ENCODE results near the gene PADI1. TPM values are rescaled to one million over a fixed set of nuclear protein-coding genes. Genes with fewer than 3 reads are reported as not detected.

The PADI1 gene
- total and polyA plus RNA-seq, 2 donors (not counting 1 experiment from before 2014, with no cell fraction given), result not detected

- no peaks in the 10 kb centered on the region for H3K79me2 ChIP-seq (ENCODE audit: control insufficient read depth, insufficient read depth, low read length)
- Mint-ChIP-seq H3K27me3 (peaks cover 8% of the 10 kb centered on the region), H3K27ac (no peak overlapping the region), H3K4me1 (no peaks in the 10 kb centered on the region), H3K9me3 (ENCODE audit: insufficient read depth) (no peaks in the 10 kb centered on the region), H3K4me3 (no peak overlapping the region)
- CTCF ChIA-PET, result no interaction called here
- no peak overlapping the region for H3K9ac ChIP-seq (ENCODE audit: low read length)
- TF ChIP-seq EZH2 (IDR thresholded peaks at IDR 0.05; ENCODE audit: borderline replicate concordance, insufficient read depth, low read depth, low read length, poor library complexity, severe bottlenecking), result no peak
- TF ChIP-seq, protein P1, sequence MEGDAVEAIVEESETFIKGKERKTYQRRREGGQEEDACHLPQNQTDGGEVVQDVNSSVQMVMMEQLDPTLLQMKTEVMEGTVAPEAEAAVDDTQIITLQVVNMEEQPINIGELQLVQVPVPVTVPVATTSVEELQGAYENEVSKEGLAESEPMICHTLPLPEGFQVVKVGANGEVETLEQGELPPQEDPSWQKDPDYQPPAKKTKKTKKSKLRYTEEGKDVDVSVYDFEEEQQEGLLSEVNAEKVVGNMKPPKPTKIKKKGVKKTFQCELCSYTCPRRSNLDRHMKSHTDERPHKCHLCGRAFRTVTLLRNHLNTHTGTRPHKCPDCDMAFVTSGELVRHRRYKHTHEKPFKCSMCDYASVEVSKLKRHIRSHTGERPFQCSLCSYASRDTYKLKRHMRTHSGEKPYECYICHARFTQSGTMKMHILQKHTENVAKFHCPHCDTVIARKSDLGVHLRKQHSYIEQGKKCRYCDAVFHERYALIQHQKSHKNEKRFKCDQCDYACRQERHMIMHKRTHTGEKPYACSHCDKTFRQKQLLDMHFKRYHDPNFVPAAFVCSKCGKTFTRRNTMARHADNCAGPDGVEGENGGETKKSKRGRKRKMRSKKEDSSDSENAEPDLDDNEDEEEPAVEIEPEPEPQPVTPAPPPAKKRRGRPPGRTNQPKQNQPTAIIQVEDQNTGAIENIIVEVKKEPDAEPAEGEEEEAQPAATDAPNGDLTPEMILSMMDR (IDR thresholded peaks at IDR 0.05), result no peak
- no peak overlapping the region for H2AFZ ChIP-seq (ENCODE audit: insufficient read depth, low read depth, low read length, poor library complexity, severe bottlenecking)
- H3K4me3 ChIP-seq (ENCODE audit: control extremely low read depth in 1 of 5, extremely low read depth in 1 of 5, insufficient read depth in 1 of 5, low read depth in 2 of 5, low read length in 4 of 5), result no peak overlapping the region
- intact Hi-C loops (cut with micrococcal nuclease), result no loop called here
- DNase-seq (no peak), ATAC-seq (ENCODE audit: low read depth) (no peak)
- H3K4me1 ChIP-seq (ENCODE audit: control insufficient read depth in 2 of 2, insufficient read depth in 2 of 2, low read length in 2 of 2), result no peaks in the 10 kb centered on the region
- 85% methylated on average over 4 of the region's 4 CpGs for WGBS (ENCODE audit: insufficient coverage)
- no peaks in the 10 kb centered on the region for H3K9me3 ChIP-seq (ENCODE audit: control extremely low read depth in 1 of 3, control insufficient read depth in 2 of 3, insufficient read depth in 1 of 3, low read length in 2 of 3)
- no peaks in the 10 kb centered on the region for H4K20me1 ChIP-seq (ENCODE audit: control insufficient read depth, insufficient read depth, low read length, poor library complexity, severe bottlenecking)
- H3K27me3 ChIP-seq (replicated peaks in 1 of 4; ENCODE audit: control extremely low read depth in 1 of 4, control insufficient read depth in 3 of 4, insufficient read depth in 4 of 4, low read length in 3 of 4), result peaks cover 0 to 2% (median under 1%) of the 10 kb centered on the region in 4 experiments
- POLR2A ChIA-PET, result no interaction called here
- H3K36me3 ChIP-seq (replicated peaks in 1 of 2; ENCODE audit: control extremely low read depth in 1 of 2, control insufficient read depth in 1 of 2, extremely low read depth in 1 of 2, insufficient read depth in 2 of 2, low read length in 1 of 2), result no peaks in the 10 kb centered on the region
- H3K27ac ChIP-seq (ENCODE audit: low read length in 2 of 2), result no peak overlapping the region
- no peak overlapping the region for H3K4me2 ChIP-seq (replicated peaks; ENCODE audit: low read depth, low read length, poor library complexity, severe bottlenecking)
These were observed 19.5 kb downstream of the PADI1 start for GRCh38 chr1:17224434-17224833.

DNA sequence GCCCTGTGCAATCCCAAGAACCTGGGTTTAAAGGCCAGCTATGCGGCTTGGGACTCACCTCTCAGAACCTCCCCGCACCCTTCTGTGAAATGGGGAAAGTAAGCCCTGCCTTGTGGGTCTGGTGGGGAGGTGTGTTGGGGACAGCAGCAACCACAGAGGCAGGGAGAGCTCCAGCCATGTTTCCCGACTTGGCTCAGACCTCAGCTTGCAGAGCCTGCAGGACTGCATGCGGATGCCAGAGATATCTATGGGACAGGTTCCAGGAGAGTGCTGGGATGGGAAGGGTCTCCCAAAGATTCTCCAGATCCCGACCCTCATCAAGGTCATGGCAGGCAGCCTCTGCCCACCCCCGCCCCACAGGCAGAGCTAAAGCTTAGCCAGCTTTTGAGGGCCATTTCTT lies 20.2 kb downstream of the PADI1 start:
- Histone ChIP-seq H3K9ac (ENCODE audit: low read length) (no peak overlapping the region), H2AFZ (ENCODE audit: insufficient read depth, low read depth, low read length, poor library complexity, severe bottlenecking) (no peak overlapping the region)
- no peak overlapping the region for H3K27ac Mint-ChIP-seq

More for the DNA sequence above, 20.2 kb downstream of the PADI1 start:
- no peak for ATAC-seq (ENCODE audit: low read depth)
- Histone ChIP-seq H3K79me2 (ENCODE audit: control insufficient read depth, insufficient read depth, low read length) (no peaks in the 10 kb centered on the region), H3K36me3 (replicated peaks in 1 of 2; ENCODE audit: control extremely low read depth in 1 of 2, control insufficient read depth in 1 of 2, extremely low read depth in 1 of 2, insufficient read depth in 2 of 2, low read length in 1 of 2) (no peaks in the 10 kb centered on the region), H3K4me3 (ENCODE audit: control extremely low read depth in 1 of 5, extremely low read depth in 1 of 5, insufficient read depth in 1 of 5, low read depth in 2 of 5, low read length in 4 of 5) (no peak overlapping the region), H3K27me3 (replicated peaks in 1 of 4; ENCODE audit: control extremely low read depth in 1 of 4, control insufficient read depth in 3 of 4, insufficient read depth in 4 of 4, low read length in 3 of 4) (peaks cover 0 to 2% (median under 1%) of the 10 kb centered on the region in 4 experiments), H3K4me2 (replicated peaks; ENCODE audit: low read depth, low read length, poor library complexity, severe bottlenecking) (no peak overlapping the region), H3K4me1 (ENCODE audit: control insufficient read depth in 2 of 2, insufficient read depth in 2 of 2, low read length in 2 of 2) (no peaks in the 10 kb centered on the region), H4K20me1 (ENCODE audit: control insufficient read depth, insufficient read depth, low read length, poor library complexity, severe bottlenecking) (no peaks in the 10 kb centered on the region), H3K9me3 (ENCODE audit: control extremely low read depth in 1 of 3, control insufficient read depth in 2 of 3, insufficient read depth in 1 of 3, low read length in 2 of 3) (no peaks in the 10 kb centered on the region), H3K27ac (ENCODE audit: low read length in 2 of 2) (no peak overlapping the region)
- POLR2A ChIA-PET, result no interaction called here
- Mint-ChIP-seq H3K4me1 (no peaks in the 10 kb centered on the region), H3K27me3 (peaks cover 8% of the 10 kb centered on the region), H3K4me3 (no peak overlapping the region), H3K9me3 (ENCODE audit: insufficient read depth) (no peaks in the 10 kb centered on the region)
- TF ChIP-seq, protein P1 (IDR thresholded peaks at IDR 0.05), result no peak
- CTCF ChIA-PET, result interaction anchor here (1.0 kb wide), 1 partner anchor 12 kb away, joined by 3 read pairs; no protein-coding TSS in a partner anchor
- WGBS (ENCODE audit: insufficient coverage), result 90% methylated on average over 6 of the region's 6 CpGs
- no peak for DNase-seq
- intact Hi-C loops (cut with micrococcal nuclease), result no loop called here

Data from B cell (primary cell).